Rectal smooth muscle tissue (tissue), 1 donor: ENCODE data around the gene TCF7L2.
A peak's percentile ranks its signal among the peaks of the same experiment; 100 is the strongest.

Experiments used
- H3K27ac ChIP-seq: one replicate; pipeline ENCODE4 v1.7.0; 2013; ENCODE audit warnings: low read depth, low read length, inconsistent platforms
- H3K27me3 ChIP-seq: one replicate; pipeline ENCODE4 v1.7.0; 2013; ENCODE audit warnings: low read length; ENCODE audit not compliant: control insufficient read depth, insufficient read depth
- H3K36me3 ChIP-seq: one replicate; pipeline ENCODE4 v1.7.0; 2013; ENCODE audit warnings: low read length; ENCODE audit not compliant: control insufficient read depth, insufficient read depth
- H3K4me1 ChIP-seq: one replicate; pipeline ENCODE4 v1.7.0; 2013; ENCODE audit warnings: low read length; ENCODE audit not compliant: control insufficient read depth, insufficient read depth
- H3K4me3 ChIP-seq: one replicate; pipeline ENCODE4 v1.7.0; 2013; ENCODE audit warnings: low read length
- H3K9ac ChIP-seq: one replicate; pipeline ENCODE4 v1.7.0; 2013; ENCODE audit warnings: low read length

The TCF7L2 gene

DNA sequence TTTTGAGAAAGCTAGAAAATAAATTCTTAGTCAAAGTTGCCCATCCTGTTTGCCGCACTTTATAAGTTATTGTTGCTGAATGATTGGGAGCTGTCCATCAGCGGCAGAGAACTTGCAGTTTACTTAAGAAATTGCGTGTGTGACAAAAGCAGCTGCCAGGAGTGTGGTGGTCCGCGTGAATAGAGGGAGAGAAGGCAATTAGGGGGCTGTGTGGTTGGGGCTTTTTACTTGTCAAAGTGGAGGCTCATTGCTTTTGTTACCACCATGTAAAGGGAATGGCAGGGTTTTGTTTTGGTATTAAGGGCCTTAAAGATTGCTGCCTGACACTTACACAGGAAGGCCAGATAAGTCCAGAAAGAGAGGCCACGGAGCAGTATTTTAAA, 177.8 kb downstream of the TCF7L2 start:
- no peak overlapping the region for H3K4me3 ChIP-seq
- no peaks in the 10 kb centered on the region for H3K27me3 ChIP-seq

DNA sequence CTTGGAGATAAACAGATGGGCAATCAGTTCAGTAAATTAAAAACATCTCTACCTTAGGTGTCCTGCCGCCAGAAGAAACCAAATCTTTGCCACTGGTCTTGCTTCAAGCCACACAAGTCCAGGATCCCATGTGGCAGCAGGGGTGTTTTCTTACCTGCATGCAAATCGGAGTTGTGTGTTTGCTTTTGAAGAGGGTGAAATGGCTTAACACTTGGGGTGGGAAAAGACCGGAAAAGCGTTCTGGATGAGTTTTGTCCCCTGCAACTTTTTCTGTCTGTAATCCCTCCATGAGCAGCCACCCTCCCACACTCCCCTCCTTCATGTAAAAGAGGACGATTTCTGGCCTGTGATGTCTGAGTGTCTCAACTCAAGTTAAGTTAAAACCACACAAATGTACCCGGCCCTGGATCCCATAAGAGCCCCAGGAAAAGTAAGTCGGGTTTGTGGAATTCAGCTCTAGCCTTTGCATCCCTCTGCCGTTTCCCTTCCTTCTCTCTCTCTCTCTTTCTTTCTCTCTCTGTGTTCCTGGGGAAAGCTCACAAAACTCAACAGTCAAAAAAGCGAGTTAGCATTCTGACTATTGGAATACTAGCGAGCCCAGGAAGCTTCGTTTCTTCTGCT, 178.5 kb downstream of the TCF7L2 start:
- no peak overlapping the region for H3K4me3 ChIP-seq
- no peak overlapping the region for H3K9ac ChIP-seq
- H3K27ac ChIP-seq: peak overlapping the region; percentile 10

More for the DNA sequence above, 177.8 kb downstream of the TCF7L2 start:
- Histone ChIP-seq H3K27ac (no peak overlapping the region), H3K4me1 (peaks cover 6% of the 10 kb centered on the region), H3K36me3 (no peaks in the 10 kb centered on the region), H3K9ac (no peak overlapping the region)

GRCh38 chr10:113129117-113129516, 179.1 kb downstream of the TCF7L2 start:
- Histone ChIP-seq H3K4me3 (no peak overlapping the region), H3K36me3 (no peaks in the 10 kb centered on the region), H3K9ac (no peak overlapping the region), H3K4me1 (peaks cover 14% of the 10 kb centered on the region), H3K27ac (no peak overlapping the region), H3K27me3 (no peaks in the 10 kb centered on the region)

More for the DNA sequence above, 178.5 kb downstream of the TCF7L2 start:
- Histone ChIP-seq H3K36me3 (no peaks in the 10 kb centered on the region), H3K4me1 (peaks cover 13% of the 10 kb centered on the region), H3K27me3 (no peaks in the 10 kb centered on the region)

- Histone ChIP-seq H3K4me3 (no peak overlapping the region), H3K9ac (no peak overlapping the region), H3K4me1 (peaks cover 14% of the 10 kb centered on the region), H3K36me3 (no peaks in the 10 kb centered on the region), H3K27ac (no peak overlapping the region), H3K27me3 (no peaks in the 10 kb centered on the region)
Observed at GRCh38 chr10:113130014-113130641, 180.1 kb downstream of the TCF7L2 start.

DNA sequence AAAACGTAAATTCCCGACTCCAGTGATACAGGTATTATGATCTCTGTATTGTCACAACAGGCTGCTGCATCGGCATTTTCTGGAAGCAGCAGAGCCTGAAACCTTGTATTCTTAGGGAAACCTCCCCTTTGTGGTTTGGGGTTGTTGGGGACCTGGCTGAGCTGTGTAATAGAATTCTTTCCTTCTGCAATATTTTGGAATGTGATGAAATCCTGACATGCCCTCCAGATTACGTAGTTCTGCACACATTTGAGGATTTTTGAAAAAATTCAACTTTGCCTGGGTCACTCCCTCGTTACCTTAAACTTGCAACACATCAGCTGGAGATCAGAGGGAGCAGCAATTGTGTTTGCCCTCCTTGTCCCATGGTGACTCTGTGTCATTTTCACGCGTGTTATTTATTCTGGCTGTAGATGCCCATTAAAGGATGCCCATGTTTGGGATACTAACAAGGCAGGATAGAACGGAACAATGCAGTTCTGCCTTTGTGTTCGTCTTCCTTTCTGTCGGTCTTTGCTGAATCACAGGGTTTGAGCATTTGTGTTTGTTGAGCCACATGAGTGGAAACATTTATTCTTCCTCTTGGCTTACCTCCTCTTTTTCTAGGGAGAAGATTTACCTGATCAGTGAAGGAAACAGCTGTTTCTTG, 181.7 kb downstream of the TCF7L2 start:
- Histone ChIP-seq H3K4me3 (no peak overlapping the region), H3K9ac (no peak overlapping the region), H3K36me3 (no peaks in the 10 kb centered on the region), H3K4me1 (peaks cover 14% of the 10 kb centered on the region), H3K27me3 (no peaks in the 10 kb centered on the region), H3K27ac (no peak overlapping the region)

DNA sequence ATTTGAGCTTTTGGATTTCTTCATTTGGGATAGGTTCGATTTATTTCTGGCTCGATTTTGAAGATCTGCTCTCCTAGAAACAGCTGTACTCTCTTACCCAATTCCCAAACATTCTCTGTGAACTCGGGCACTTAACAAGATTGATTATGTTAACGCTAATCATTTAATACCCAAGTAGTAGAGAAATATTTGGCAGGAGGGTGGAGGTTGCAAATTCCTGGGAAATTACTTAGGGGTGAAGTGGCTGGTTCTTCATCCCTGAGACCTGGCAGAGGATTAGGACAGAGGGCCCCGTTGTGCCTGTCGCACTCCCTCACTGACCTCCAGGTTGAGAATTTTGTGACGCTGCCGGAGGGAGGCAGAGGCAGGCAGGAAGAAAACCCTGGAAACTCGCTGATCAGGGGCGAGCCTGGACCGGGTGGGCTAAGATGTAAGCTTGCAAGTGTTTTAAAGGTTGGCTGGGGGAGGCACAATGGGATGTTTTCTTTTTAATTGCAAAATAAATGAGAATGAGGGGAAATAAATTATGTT, 182.6 kb downstream of the TCF7L2 start:
- Histone ChIP-seq H3K36me3 (no peaks in the 10 kb centered on the region), H3K27ac (no peak overlapping the region), H3K9ac (no peak overlapping the region), H3K4me3 (no peak overlapping the region), H3K4me1 (peaks cover 14% of the 10 kb centered on the region), H3K27me3 (no peaks in the 10 kb centered on the region)

GRCh38 chr10:113133497-113134115, 183.6 kb downstream of the TCF7L2 start:
- H3K4me3 ChIP-seq: no peak overlapping the region
- no peaks in the 10 kb centered on the region for H3K27me3 ChIP-seq
- H3K36me3 ChIP-seq: no peaks in the 10 kb centered on the region
- H3K27ac ChIP-seq: no peak overlapping the region
- peaks cover 15% of the 10 kb centered on the region for H3K4me1 ChIP-seq
- H3K9ac ChIP-seq: no peak overlapping the region

- Histone ChIP-seq H3K27me3 (no peaks in the 10 kb centered on the region), H3K4me3 (no peak overlapping the region), H3K4me1 (peaks cover 25% of the 10 kb centered on the region), H3K27ac (no peak overlapping the region), H3K36me3 (no peaks in the 10 kb centered on the region), H3K9ac (no peak overlapping the region)
Observed at GRCh38 chr10:113135025-113135424, 185.0 kb downstream of the TCF7L2 start.

GRCh38 chr10:113137941-113138685, 188.1 kb downstream of the TCF7L2 start:
- no peaks in the 10 kb centered on the region for H3K27me3 ChIP-seq
- H3K9ac ChIP-seq: no peak overlapping the region
- H3K4me1 ChIP-seq: peaks cover 17% of the 10 kb centered on the region
- H3K27ac ChIP-seq: peak overlapping the region; percentile 82
- peaks cover 3% of the 10 kb centered on the region for H3K36me3 ChIP-seq
- H3K4me3 ChIP-seq: no peak overlapping the region

GRCh38 chr10:113138937-113139585, 189.0 kb downstream of the TCF7L2 start:
- Histone ChIP-seq H3K4me1 (peaks cover 12% of the 10 kb centered on the region), H3K36me3 (peaks cover 7% of the 10 kb centered on the region), H3K9ac (no peak overlapping the region), H3K27me3 (no peaks in the 10 kb centered on the region), H3K27ac (peak overlapping the region; percentile 82), H3K4me3 (no peak overlapping the region)

DNA sequence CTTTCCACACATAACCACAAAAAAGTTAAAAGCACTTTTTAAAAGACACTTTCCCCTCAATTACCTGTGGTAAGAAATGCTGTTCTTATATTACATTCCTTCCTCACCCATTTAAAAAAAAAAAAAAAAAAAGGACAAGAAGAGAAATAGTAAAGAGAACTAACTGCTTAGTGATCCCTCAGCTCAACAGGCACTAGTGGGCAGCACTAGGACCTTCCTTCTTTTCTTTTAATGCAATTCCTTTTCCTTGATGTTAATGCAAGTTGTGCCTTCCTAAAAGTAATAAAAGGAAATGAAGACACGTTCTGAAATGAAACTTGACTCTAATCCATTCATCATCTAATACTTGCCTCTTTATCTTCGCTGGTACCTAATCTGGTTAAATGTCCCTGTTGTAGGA, 189.7 kb downstream of the TCF7L2 start:
- Histone ChIP-seq H3K27ac (peak overlapping the region; percentile 82), H3K9ac (no peak overlapping the region), H3K27me3 (no peaks in the 10 kb centered on the region)

More for the DNA sequence above, 189.7 kb downstream of the TCF7L2 start:
- H3K4me3 ChIP-seq: no peak overlapping the region
- peaks cover 11% of the 10 kb centered on the region for H3K36me3 ChIP-seq
- H3K4me1 ChIP-seq: peaks cover 12% of the 10 kb centered on the region
